Neural cell (in vitro differentiated cells): Measurements from ENCODE around the gene C1orf167. TPM values are rescaled to one million over a fixed set of nuclear protein-coding genes. Genes with fewer than 3 reads are reported as not detected.

Experiments used
- H2AFZ ChIP-seq: fragments of 200-600, 300-800 bp; sonication (generic), shearing (Covaris generic); 2 replicates; pipeline ENCODE4 v1.6.0; 2014; ENCODE audit warnings: low read depth, mild to moderate bottlenecking, antibody characterized with exemption, low read length, moderate library complexity
- H3F3A ChIP-seq: fragments of 200-600 bp; shearing (Covaris generic); 2 replicates; pipeline ENCODE4 v1.6.1; 2016; ENCODE audit warnings: mild to moderate bottlenecking, moderate library complexity, mixed read lengths, antibody characterized with exemption, low read length; ENCODE audit not compliant: insufficient read depth, poor library complexity, severe bottlenecking
- H3K27ac ChIP-seq: fragments of 200-600, 300-800 bp; sonication (generic), shearing (Covaris generic); 2 replicates; pipeline ENCODE4 v1.5.1; 2014; ENCODE audit warnings: mild to moderate bottlenecking, low read length, moderate library complexity
- H3K27me3 ChIP-seq: fragments of 300-800, 200-600 bp; sonication (generic), shearing (Covaris generic); 2 replicates; pipeline ENCODE4 v1.6.0; 2014; ENCODE audit warnings: mild to moderate bottlenecking, low read depth, low read length, moderate library complexity; ENCODE audit not compliant: insufficient read depth
- H3K36me3 ChIP-seq: fragments of 300-800, 200-600 bp; sonication (generic), shearing (Covaris generic); 2 replicates; pipeline ENCODE4 v1.5.1; 2014; ENCODE audit warnings: mild to moderate bottlenecking, antibody characterized with exemption, low read length, moderate library complexity; ENCODE audit not compliant: insufficient read depth
- H3K4me2 ChIP-seq: fragments of 300-800, 200-600 bp; sonication (generic), shearing (Covaris generic); 2 replicates; pipeline ENCODE4 v1.6.0; 2014; ENCODE audit warnings: mild to moderate bottlenecking, low read length
- H3K4me3 ChIP-seq: fragments of 300-800, 200-600 bp; sonication (generic), shearing (Covaris generic); 2 replicates; pipeline ENCODE4 v1.5.1; 2014; ENCODE audit warnings: mild to moderate bottlenecking, low read length, moderate library complexity
- H3K79me2 ChIP-seq: fragments of 200-600 bp; shearing (Covaris generic); replicated peaks from 2 replicates; pipeline ENCODE4 v1.6.0; 2014; ENCODE audit warnings: mild to moderate bottlenecking, low read length, moderate library complexity; ENCODE audit not compliant: insufficient read depth
- H3K9ac ChIP-seq: fragments of 300-800, 200-600 bp; sonication (generic), shearing (Covaris generic); 2 replicates; pipeline ENCODE4 v1.6.1; 2016; ENCODE audit warnings: mild to moderate bottlenecking, low read length, mixed read lengths
- H3K9me2 ChIP-seq: fragments of 200-600 bp; shearing (Covaris generic); 2 replicates; pipeline ENCODE4 v1.6.1; 2016; ENCODE audit warnings: mild to moderate bottlenecking, low read length, mixed read lengths; ENCODE audit not compliant: insufficient read depth
- H3K9me3 ChIP-seq: fragments of 200-600, 300-800 bp; sonication (generic), shearing (Covaris generic); 2 replicates; pipeline ENCODE4 v1.6.1; 2016; ENCODE audit warnings: mild to moderate bottlenecking, mixed run types, low read length, moderate library complexity, mixed read lengths
- H4K20me1 ChIP-seq: fragments of 200-600 bp; shearing (Covaris generic); 2 replicates; pipeline ENCODE4 v1.6.1; 2016; ENCODE audit warnings: mild to moderate bottlenecking, mixed run types; ENCODE audit not compliant: insufficient read depth
- CTCF ChIP-seq: fragments of 450-650 bp; IDR thresholded peaks from 2 replicates; pipeline ENCODE4 v1.5.1; 2014; ENCODE audit warnings: antibody characterized with exemption, mild to moderate bottlenecking, moderate library complexity; ENCODE audit not compliant: poor library complexity, severe bottlenecking
- EP300 ChIP-seq: fragments of 450-650 bp; conservative IDR thresholded peaks from 2 replicates; pipeline ENCODE4 v1.6.1; 2014; ENCODE audit warnings: antibody characterized with exemption, mild to moderate bottlenecking, moderate library complexity; ENCODE audit not compliant: poor library complexity, severe bottlenecking
- EZH2 ChIP-seq: fragments of 200-600, 300-800 bp; shearing (Covaris generic), sonication (generic); IDR thresholded peaks from 2 replicates; pipeline ENCODE4 v1.6.1; 2014; ENCODE audit warnings: antibody characterized with exemption, low read length, borderline replicate concordance, mild to moderate bottlenecking; ENCODE audit not compliant: insufficient read depth, poor library complexity, severe bottlenecking
- MXI1 ChIP-seq: fragments of 450-650 bp; conservative IDR thresholded peaks from 2 replicates; pipeline ENCODE4 v1.6.1; 2014; ENCODE audit warnings: antibody characterized with exemption, mild to moderate bottlenecking; ENCODE audit not compliant: poor library complexity, severe bottlenecking
- POLR2AphosphoS5 ChIP-seq: IDR thresholded peaks from 2 replicates; pipeline ENCODE4 v1.6.1; 2012
- RAD21 ChIP-seq: fragments of 450-650 bp; conservative IDR thresholded peaks from 2 replicates; pipeline ENCODE4 v1.6.1; 2014; ENCODE audit warnings: antibody characterized with exemption, mild to moderate bottlenecking, moderate library complexity
- SMC3 ChIP-seq: fragments of 450-650 bp; conservative IDR thresholded peaks from 2 replicates; pipeline ENCODE4 v1.6.1; 2014; ENCODE audit warnings: antibody characterized with exemption, mild to moderate bottlenecking, moderate library complexity; ENCODE audit not compliant: poor library complexity
- TAF1 ChIP-seq: IDR thresholded peaks from 2 replicates; pipeline ENCODE4 v1.6.1; 2012; ENCODE audit warnings: low read depth
- polyA plus RNA-seq: library from polyadenylated mRNA; depleted of rRNA; stranded (reverse); fragments of >200 nt; gene quantifications from 2 replicates; pipeline ENCODE4 v1.2.3, GENCODE V29; 2014
- TF ChIP-seq, protein P1 (sequence below): IDR thresholded peaks from 2 replicates; pipeline ENCODE4 v1.6.1; 2012; ENCODE audit warnings: borderline replicate concordance

C1orf167 gene
- polyA plus RNA-seq, 1 donor from 2014 or later, result not detected

- H3F3A ChIP-seq, result no peaks in the 10 kb centered on the region
- no peaks in the 10 kb centered on the region for H4K20me1 ChIP-seq
- H3K27me3 ChIP-seq, result no peaks in the 10 kb centered on the region
- peak; percentile 79 for TF ChIP-seq TAF1
- no peak for TF ChIP-seq EZH2
- TF ChIP-seq, protein P1, sequence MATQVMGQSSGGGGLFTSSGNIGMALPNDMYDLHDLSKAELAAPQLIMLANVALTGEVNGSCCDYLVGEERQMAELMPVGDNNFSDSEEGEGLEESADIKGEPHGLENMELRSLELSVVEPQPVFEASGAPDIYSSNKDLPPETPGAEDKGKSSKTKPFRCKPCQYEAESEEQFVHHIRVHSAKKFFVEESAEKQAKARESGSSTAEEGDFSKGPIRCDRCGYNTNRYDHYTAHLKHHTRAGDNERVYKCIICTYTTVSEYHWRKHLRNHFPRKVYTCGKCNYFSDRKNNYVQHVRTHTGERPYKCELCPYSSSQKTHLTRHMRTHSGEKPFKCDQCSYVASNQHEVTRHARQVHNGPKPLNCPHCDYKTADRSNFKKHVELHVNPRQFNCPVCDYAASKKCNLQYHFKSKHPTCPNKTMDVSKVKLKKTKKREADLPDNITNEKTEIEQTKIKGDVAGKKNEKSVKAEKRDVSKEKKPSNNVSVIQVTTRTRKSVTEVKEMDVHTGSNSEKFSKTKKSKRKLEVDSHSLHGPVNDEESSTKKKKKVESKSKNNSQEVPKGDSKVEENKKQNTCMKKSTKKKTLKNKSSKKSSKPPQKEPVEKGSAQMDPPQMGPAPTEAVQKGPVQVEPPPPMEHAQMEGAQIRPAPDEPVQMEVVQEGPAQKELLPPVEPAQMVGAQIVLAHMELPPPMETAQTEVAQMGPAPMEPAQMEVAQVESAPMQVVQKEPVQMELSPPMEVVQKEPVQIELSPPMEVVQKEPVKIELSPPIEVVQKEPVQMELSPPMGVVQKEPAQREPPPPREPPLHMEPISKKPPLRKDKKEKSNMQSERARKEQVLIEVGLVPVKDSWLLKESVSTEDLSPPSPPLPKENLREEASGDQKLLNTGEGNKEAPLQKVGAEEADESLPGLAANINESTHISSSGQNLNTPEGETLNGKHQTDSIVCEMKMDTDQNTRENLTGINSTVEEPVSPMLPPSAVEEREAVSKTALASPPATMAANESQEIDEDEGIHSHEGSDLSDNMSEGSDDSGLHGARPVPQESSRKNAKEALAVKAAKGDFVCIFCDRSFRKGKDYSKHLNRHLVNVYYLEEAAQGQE, result peak; percentile 70
- peak; percentile 79 for TF ChIP-seq POLR2AphosphoS5
- TF ChIP-seq EP300, result peak; percentile 79
- TF ChIP-seq CTCF, result peak; percentile 34
- TF ChIP-seq MXI1, result peak; percentile 90
- peak; percentile 18 for TF ChIP-seq SMC3
- TF ChIP-seq RAD21, result peak; percentile 19
- peak within 1 kb of the TSS; percentile 86 for H3K27ac ChIP-seq
- peak within 1 kb of the TSS; percentile 93 for H3K9ac ChIP-seq
- H2AFZ ChIP-seq, result peak within 1 kb of the TSS; percentile 74
- H3K9me2 ChIP-seq, result no peaks in the 10 kb centered on the region
- H3K4me3 ChIP-seq, result peak within 1 kb of the TSS; percentile 99
- H3K79me2 ChIP-seq, result peaks cover 48% of the 10 kb centered on the region
- H3K9me3 ChIP-seq, result no peaks in the 10 kb centered on the region
- H3K36me3 ChIP-seq, result no peaks in the 10 kb centered on the region
- peak within 1 kb of the TSS; percentile 99 for H3K4me2 ChIP-seq
These were observed 43.7 kb downstream of the C1orf167 start, which contains the start of the genes CLCN6 and MTHFR for GRCh38 chr1:11805422-11806306. CLCN6 (plus strand) TSS chr1:11806191; CDS start chr1:11806263, 72 bp downstream. MTHFR (minus strand) TSS chr1:11805964; CDS start chr1:11803116, 2,848 bp downstream.

- no peaks in the 10 kb centered on the region for H3K36me3 ChIP-seq
- peak overlapping the region; percentile 74 for H2AFZ ChIP-seq
- no peaks in the 10 kb centered on the region for H3K27me3 ChIP-seq
- H3K9me3 ChIP-seq, result no peaks in the 10 kb centered on the region
- H3F3A ChIP-seq, result no peaks in the 10 kb centered on the region
- H3K27ac ChIP-seq, result peak overlapping the region; percentile 86
- H3K9ac ChIP-seq, result peak overlapping the region; percentile 93
- H3K9me2 ChIP-seq, result no peaks in the 10 kb centered on the region
- peaks cover 48% of the 10 kb centered on the region for H3K79me2 ChIP-seq
- peak overlapping the region; percentile 99 for H3K4me2 ChIP-seq
- no peaks in the 10 kb centered on the region for H4K20me1 ChIP-seq
- H3K4me3 ChIP-seq, result peak overlapping the region; percentile 99
- no peak for TF ChIP-seq TAF1
- TF ChIP-seq POLR2AphosphoS5, result no peak
- no peak for TF ChIP-seq EZH2
- TF ChIP-seq, protein P1, result no peak
- no peak for TF ChIP-seq SMC3
- TF ChIP-seq EP300, result no peak
- no peak for TF ChIP-seq MXI1
- TF ChIP-seq RAD21, result no peak
- no peak for TF ChIP-seq CTCF
These were observed 44.4 kb downstream of the C1orf167 start for GRCh38 chr1:11806307-11806936.
